Measurements from ENCODE around the gene C1QTNF5. TPM values are rescaled to one million over a fixed set of nuclear protein-coding genes. Genes with fewer than 3 reads are reported as not detected.

C1QTNF5 gene
- total and polyA plus RNA-seq, 2 of the 8 experiments (the other 6 are each of a cell fraction or from before 2014, with no cell fraction given): 2.2 to 2.7 TPM

- no peak overlapping the region for H2BK20ac ChIP-seq (ENCODE audit: low read length)
- no peaks in the 10 kb centered on the region for H3K79me2 ChIP-seq (ENCODE audit: control insufficient read depth in 1 of 2, insufficient read depth in 2 of 2, low read length in 2 of 2)
- H4K8ac ChIP-seq (ENCODE audit: extremely low read depth, insufficient read depth, low read length): no peak overlapping the region
- no peaks in the 10 kb centered on the region for H3K4me1 ChIP-seq (replicated peaks in 1 of 4; ENCODE audit: control insufficient read depth in 3 of 4, insufficient read depth in 4 of 4, low read length in 3 of 4)
- H3K36me3 ChIP-seq (ENCODE audit: control insufficient read depth in 2 of 4, insufficient read depth in 4 of 4, low read length in 3 of 4): peaks cover 29 to 65% (median 55%) of the 10 kb centered on the region in 4 experiments
- no peak overlapping the region for H3K23ac ChIP-seq (ENCODE audit: insufficient read length)
- WGBS, 2 experiments (ENCODE audit: extremely low coverage in 1 of 2, insufficient coverage in 1 of 2, insufficient read length in 1 of 2, insufficient replicate concordance in 2 of 2, low coverage in 1 of 2, low lambda C conversion rate in 2 of 2, missing lambda C conversion rate in 1 of 2): 95% methylated on average over 2 of the region's 2 CpGs; no CpG with 5 or more reads in 1 of the 2 experiments
- no peaks in the 10 kb centered on the region for H3K27me3 ChIP-seq (replicated peaks in 1 of 4; ENCODE audit: control insufficient read depth in 3 of 4, extremely low read depth in 1 of 4, insufficient read depth in 3 of 4, low read length in 3 of 4)
- H3K4ac ChIP-seq (replicated peaks; ENCODE audit: insufficient read length, low read depth, low read length): no peak overlapping the region
- H3K4me2 ChIP-seq (ENCODE audit: insufficient read depth in 1 of 2, low read depth in 2 of 2, low read length in 2 of 2): no peak overlapping the region
- H2AK5ac ChIP-seq (ENCODE audit: low read depth, low read length): no peak overlapping the region
- H3K79me1 ChIP-seq (ENCODE audit: low read depth, low read length): no peaks in the 10 kb centered on the region; the same call in 1 of the 2 replicates
- H2BK120ac ChIP-seq (replicated peaks; ENCODE audit: low read depth, low read length): no peak overlapping the region
- H3K14ac ChIP-seq (ENCODE audit: insufficient read length): no peak overlapping the region
- FAIRE-seq (no peak), DNase-seq (ENCODE audit: low read depth in 1 of 2, low spot score in 2 of 2) (no peak)
- CTCF ChIA-PET (ENCODE audit: partially characterized antibody): interaction anchor here (1.1 to 2.8 kb wide), 5 partner anchors 9 to 369 kb away, joined by 3 to 16 read pairs (median 12); no protein-coding TSS in a partner anchor
- POLR2A ChIA-PET (ENCODE audit: partially characterized antibody): no interaction called here
- H4K5ac ChIP-seq (ENCODE audit: insufficient read length, low read depth, low read length): no peak overlapping the region
- H4K20me1 ChIP-seq (replicated peaks in 1 of 2; ENCODE audit: control insufficient read depth in 1 of 2, insufficient read depth in 2 of 2, low read length in 2 of 2): peaks cover 3 to 6% of the 10 kb centered on the region in 2 experiments
- no peak overlapping the region for H3K56ac ChIP-seq (replicated peaks; ENCODE audit: insufficient read length, low read depth, low read length)
- H3K18ac ChIP-seq (ENCODE audit: extremely low read depth, low read length): no peak overlapping the region
- no peak overlapping the region for H2AFZ ChIP-seq (ENCODE audit: low read length)
- no peak overlapping the region for H3K9ac ChIP-seq (replicated peaks in 1 of 4; ENCODE audit: extremely low read depth in 1 of 4, low read depth in 3 of 4, low read length in 3 of 4)
- TF ChIP-seq KDM1A (IDR thresholded peaks at IDR 0.05; ENCODE audit: borderline replicate concordance, low read length): no peak
- no peak for TF ChIP-seq GTF2F1 (IDR thresholded peaks at IDR 0.05; ENCODE audit: borderline replicate concordance, low read depth, low read length)
- no peak overlapping the region for H4K91ac ChIP-seq (replicated peaks; ENCODE audit: insufficient read length, low read length)
- no peak overlapping the region for H3K4me3 ChIP-seq (ENCODE audit: extremely low read depth in 1 of 4, insufficient read depth in 2 of 4, low read depth in 3 of 4, low read length in 4 of 4)
- no peak overlapping the region for H2BK15ac ChIP-seq (ENCODE audit: low read length)
- no peaks in the 10 kb centered on the region for H3K23me2 ChIP-seq (ENCODE audit: low read depth, low read length)
- no peaks in the 10 kb centered on the region for H3K9me3 ChIP-seq (ENCODE audit: insufficient read depth in 2 of 2, low read depth in 1 of 2, low read length in 1 of 2)
- H2BK5ac ChIP-seq (ENCODE audit: low read depth, low read length): no peak overlapping the region
- H2BK12ac ChIP-seq (ENCODE audit: low read depth, low read length): no peak overlapping the region
- H3K27ac ChIP-seq (ENCODE audit: low read depth, low read length): no peak overlapping the region
These were observed 42.0 kb downstream of the C1QTNF5 start for GRCh38 chr11:119298726-119299125.

Measured in H1 (cell line).